HG03280 (cell line): ENCODE results near the gene PDE6B.

Experiments used
- ATAC-seq: cut with Tn5 transposase; IDR thresholded peaks from one replicate; pipeline ENCODE4 v1.9.1; 2021; ENCODE audit warnings: mild to moderate bottlenecking, moderate library complexity; ENCODE audit not compliant: unreplicated experiment

The PDE6B gene

GRCh38 chr4:717601-718320 is 92.4 kb downstream of the PDE6B start:
- no peak for ATAC-seq

GRCh38 chr4:718460-718859 is 93.1 kb downstream of the PDE6B start:
- ATAC-seq: no peak
